ENCODE results near the gene CFAP210. TPM values are rescaled to one million over a fixed set of nuclear protein-coding genes. Genes with fewer than 3 reads are reported as not detected.
"Not testable (repeated sequence)": the region's sequence is repeated elsewhere in the genome, so short reads cannot be mapped to it uniquely, and the experiment has no call there.

The CFAP210 gene
- total RNA-seq, 2 experiments from 2014 or later, result 2.2 to 3.1 TPM

GRCh38 chr2:169705927-169706326 is 11.7 kb upstream of the CFAP210 start:
- no peak for DNase-seq
- Histone ChIP-seq H3K36me3 (ENCODE audit: insufficient read depth, low read length) (peaks cover 2% of the 10 kb centered on the region), H3K4me3 (ENCODE audit: low read length) (no peak overlapping the region), H3K4me1 (ENCODE audit: insufficient read depth, low read length) (no peaks in the 10 kb centered on the region), H3K27me3 (ENCODE audit: control insufficient read depth in 1 of 2, insufficient read depth in 2 of 2, low read length in 2 of 2) (no peaks in the 10 kb centered on the region), H3K27ac (ENCODE audit: low read depth in 1 of 2, low read length in 2 of 2) (no peak overlapping the region), H3K9me3 (ENCODE audit: control insufficient read depth in 1 of 2, insufficient read depth in 1 of 2, low read length in 2 of 2) (no peaks in the 10 kb centered on the region)
- ChIA-PET CTCF (no interaction called here), POLR2A (no interaction called here)
- H3K4me3 Mint-ChIP-seq, result no peak overlapping the region
- intact Hi-C loops (cut with DNase I, micrococcal nuclease), result no loop called here
- no peak for ATAC-seq (ENCODE audit: poor library complexity)
- no peak overlapping the region for H3K27ac Mint-ChIP-seq
- no peak for TF ChIP-seq CTCF (IDR thresholded peaks at IDR 0.05)
- no peaks in the 10 kb centered on the region for H3K4me1 Mint-ChIP-seq (ENCODE audit: low read depth)
- no peaks in the 10 kb centered on the region for H3K27me3 Mint-ChIP-seq
- H3K9me3 Mint-ChIP-seq, result no peaks in the 10 kb centered on the region
- H3K36me3 Mint-ChIP-seq (ENCODE audit: low read depth), result peaks cover 17% of the 10 kb centered on the region

- peaks cover 30% of the 10 kb centered on the region for H3K36me3 Mint-ChIP-seq (ENCODE audit: low read depth)
- POLR2A ChIA-PET, result interaction anchor here (1.0 kb wide), 1 partner anchor 10 kb away, joined by 5 read pairs; the partner anchor contains the start of genes CFAP210 and PHOSPHO2
- Histone ChIP-seq H3K27me3 (ENCODE audit: control insufficient read depth in 1 of 2, insufficient read depth in 2 of 2, low read length in 2 of 2) (no peaks in the 10 kb centered on the region), H3K36me3 (ENCODE audit: insufficient read depth, low read length) (peaks cover 2% of the 10 kb centered on the region), H3K4me3 (ENCODE audit: low read length) (no peak overlapping the region), H3K9me3 (ENCODE audit: control insufficient read depth in 1 of 2, insufficient read depth in 1 of 2, low read length in 2 of 2) (no peaks in the 10 kb centered on the region), H3K27ac (ENCODE audit: low read depth in 1 of 2, low read length in 2 of 2) (no peak overlapping the region), H3K4me1 (ENCODE audit: insufficient read depth, low read length) (no peaks in the 10 kb centered on the region)
- H3K4me1 Mint-ChIP-seq (ENCODE audit: low read depth), result no peaks in the 10 kb centered on the region
- intact Hi-C loops (cut with DNase I, micrococcal nuclease), result no loop called here
- ATAC-seq (ENCODE audit: poor library complexity) (no peak), DNase-seq (no peak)
- TF ChIP-seq CTCF (IDR thresholded peaks at IDR 0.05), result no peak
- no peak overlapping the region for H3K4me3 Mint-ChIP-seq
- no peaks in the 10 kb centered on the region for H3K9me3 Mint-ChIP-seq
- H3K27me3 Mint-ChIP-seq, result no peaks in the 10 kb centered on the region
- H3K27ac Mint-ChIP-seq, result no peak overlapping the region
- CTCF ChIA-PET, result no interaction called here
Measured at GRCh38 chr2:169704160-169704708, 10.0 kb upstream of the CFAP210 start.

GRCh38 chr2:169702996-169703395 is 8.8 kb upstream of the CFAP210 start:
- H3K36me3 ChIP-seq (ENCODE audit: insufficient read depth, low read length), result peaks cover 8% of the 10 kb centered on the region
- H3K36me3 Mint-ChIP-seq (ENCODE audit: low read depth), result peaks cover 34% of the 10 kb centered on the region
- no peaks in the 10 kb centered on the region for H3K9me3 Mint-ChIP-seq
- POLR2A ChIA-PET, result no interaction called here
- no peak for TF ChIP-seq CTCF (IDR thresholded peaks at IDR 0.05)
- H3K27me3 ChIP-seq (ENCODE audit: control insufficient read depth in 1 of 2, insufficient read depth in 2 of 2, low read length in 2 of 2), result no peaks in the 10 kb centered on the region
- H3K27ac Mint-ChIP-seq, result no peak overlapping the region
- no peak overlapping the region for H3K27ac ChIP-seq (ENCODE audit: low read depth in 1 of 2, low read length in 2 of 2)
- ATAC-seq (ENCODE audit: poor library complexity), result no peak
- no peaks in the 10 kb centered on the region for H3K9me3 ChIP-seq (ENCODE audit: control insufficient read depth in 1 of 2, insufficient read depth in 1 of 2, low read length in 2 of 2)
- CTCF ChIA-PET, result no interaction called here
- no peaks in the 10 kb centered on the region for H3K4me1 ChIP-seq (ENCODE audit: insufficient read depth, low read length)
- H3K4me3 ChIP-seq (ENCODE audit: low read length), result no peak overlapping the region
- no peak for DNase-seq
- no peaks in the 10 kb centered on the region for H3K27me3 Mint-ChIP-seq
- no peaks in the 10 kb centered on the region for H3K4me1 Mint-ChIP-seq (ENCODE audit: low read depth)
- intact Hi-C loops (cut with DNase I, micrococcal nuclease), result no loop called here
- no peak overlapping the region for H3K4me3 Mint-ChIP-seq

- H3K4me1 Mint-ChIP-seq (ENCODE audit: low read depth); H3K36me3 ChIP-seq (ENCODE audit: insufficient read depth, low read length); H3K27ac Mint-ChIP-seq; H3K27ac ChIP-seq (ENCODE audit: low read depth in 1 of 2, low read length in 2 of 2); H3K4me3 ChIP-seq (ENCODE audit: low read length); H3K27me3 Mint-ChIP-seq; ATAC-seq (ENCODE audit: poor library complexity); H3K4me3 Mint-ChIP-seq; DNase-seq; H3K9me3 Mint-ChIP-seq; CTCF ChIA-PET; H3K27me3 ChIP-seq (ENCODE audit: control insufficient read depth in 1 of 2, insufficient read depth in 2 of 2, low read length in 2 of 2); H3K9me3 ChIP-seq (ENCODE audit: control insufficient read depth in 1 of 2, insufficient read depth in 1 of 2, low read length in 2 of 2); POLR2A ChIA-PET: not testable (repeated sequence)
- intact Hi-C loops (cut with DNase I, micrococcal nuclease), result loop anchor here (2.0 to 10.0 kb wide), 3 partner anchors 124 to 1736 kb away; partner anchors contain the start of genes BBS5 (in 1 of the 2), DCAF17 (in 1 of the 2) and METTL8 (in 1 of the 2)
- H3K4me1 ChIP-seq (ENCODE audit: insufficient read depth, low read length), result peaks cover 12% of the 10 kb centered on the region
- H3K36me3 Mint-ChIP-seq (ENCODE audit: low read depth), result peaks cover 36% of the 10 kb centered on the region
Measured at GRCh38 chr2:169699173-169699572, 5.0 kb upstream of the CFAP210 start.

All from CD4-positive, alpha-beta T cell (primary cell).